DOHH2 (cell line): Measurements from ENCODE around the gene CCDC7.
"Not testable (repeated sequence)": the region's sequence is repeated elsewhere in the genome, so short reads cannot be mapped to it uniquely, and the experiment has no call there.

ENCODE experiments used
- H3F3A ChIP-seq: fragments of 200-600 bp; sonication (generic), shearing (Covaris generic); 2 replicates; pipeline ENCODE4 v1.6.0; 2016; ENCODE audit warnings: antibody characterized with exemption, mild to moderate bottlenecking; ENCODE audit not compliant: control insufficient read depth, insufficient read depth
- H3K27ac ChIP-seq: fragments of 200-600 bp; sonication (generic); 2 replicates; pipeline ENCODE4 v1.5.1; 2014; ENCODE audit warnings: low read depth, mild to moderate bottlenecking, low read length, moderate library complexity
- H3K27me3 ChIP-seq: fragments of 200-600 bp; sonication (generic); 2 replicates; pipeline ENCODE4 v1.6.1; 2014; ENCODE audit warnings: mild to moderate bottlenecking, low read length, mixed read lengths; ENCODE audit not compliant: control insufficient read depth
- H3K36me3 ChIP-seq: fragments of 200-600 bp; sonication (generic); 2 replicates; pipeline ENCODE4 v1.6.1; 2014; ENCODE audit warnings: mild to moderate bottlenecking, low read length, moderate library complexity, mixed read lengths; ENCODE audit not compliant: control insufficient read depth
- H3K4me1 ChIP-seq: fragments of 200-600 bp; sonication (generic); 2 replicates; pipeline ENCODE4 v1.6.1; 2014; ENCODE audit warnings: mild to moderate bottlenecking, low read length, mixed read lengths; ENCODE audit not compliant: control insufficient read depth
- H3K4me2 ChIP-seq: fragments of 200-600 bp; sonication (generic); 2 replicates; pipeline ENCODE4 v1.6.0; 2014; ENCODE audit warnings: mild to moderate bottlenecking, low read length, moderate library complexity
- H3K4me3 ChIP-seq: fragments of 200-600 bp; sonication (generic); 2 replicates; pipeline ENCODE4 v1.5.1; 2014; ENCODE audit warnings: mild to moderate bottlenecking, low read length, mixed read lengths
- H3K79me2 ChIP-seq: fragments of 200-600 bp; sonication (generic); 2 replicates; pipeline ENCODE4 v1.6.1; 2014; ENCODE audit warnings: mild to moderate bottlenecking, low read length, mixed read lengths; ENCODE audit not compliant: control insufficient read depth
- H3K9me2 ChIP-seq: fragments of 200-600 bp; sonication (generic); replicated peaks from 2 replicates; pipeline ENCODE4 v1.6.1; 2014; ENCODE audit warnings: mild to moderate bottlenecking, low read length, mixed read lengths; ENCODE audit not compliant: control insufficient read depth
- H3K9me3 ChIP-seq: fragments of 200-600 bp; sonication (generic); 2 replicates; pipeline ENCODE4 v1.6.1; 2014; ENCODE audit warnings: antibody characterized with exemption, low read length, mixed read lengths; ENCODE audit not compliant: control insufficient read depth, insufficient read depth
- H4K20me1 ChIP-seq: fragments of 200-600 bp; sonication (generic); 2 replicates; pipeline ENCODE4 v1.6.0; 2014; ENCODE audit warnings: low read depth, mild to moderate bottlenecking, antibody characterized with exemption, low read length, moderate library complexity; ENCODE audit not compliant: control insufficient read depth, insufficient read depth
- EZH2phosphoT487 ChIP-seq: fragments of 200-600 bp; sonication (generic); IDR thresholded peaks from 2 replicates; pipeline ENCODE4 v1.6.1; 2017; ENCODE audit warnings: borderline replicate concordance, mild to moderate bottlenecking, antibody characterized with exemption, low read length, moderate library complexity, mixed read lengths
- TF ChIP-seq, protein P1 (sequence below): fragments of 200-600 bp; sonication (generic); IDR thresholded peaks from one replicate; pipeline ENCODE4 v1.5.1; 2014; ENCODE audit warnings: antibody characterized with exemption, mild to moderate bottlenecking, low read depth, low read length; ENCODE audit not compliant: poor library complexity, severe bottlenecking

Gene CCDC7

DNA sequence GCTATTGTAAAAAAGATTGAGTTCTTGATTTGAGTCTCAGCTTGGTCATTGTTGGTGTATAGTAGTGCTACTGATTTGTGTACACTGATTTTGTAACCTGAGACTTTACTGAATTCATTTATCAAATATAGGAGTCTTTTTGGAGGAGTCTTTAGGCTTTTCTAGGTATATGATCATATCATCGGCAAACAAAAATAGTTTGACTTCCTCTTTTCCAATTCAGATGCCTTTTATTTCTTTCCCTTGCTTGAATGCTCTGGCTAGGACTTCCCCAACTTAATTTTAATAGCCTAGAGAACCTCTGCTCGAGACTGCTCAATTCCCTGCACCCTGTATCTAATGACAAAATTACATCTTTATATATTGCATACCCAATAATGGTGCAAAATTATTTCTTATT lies 154.4 kb downstream of the CCDC7 start:
- Histone ChIP-seq H4K20me1 (no peaks in the 10 kb centered on the region), H3K4me3 (no peak overlapping the region), H3K9me2 (no peaks in the 10 kb centered on the region), H3F3A (no peaks in the 10 kb centered on the region), H3K27ac (no peak overlapping the region), H3K27me3 (no peaks in the 10 kb centered on the region), H3K4me1 (no peaks in the 10 kb centered on the region), H3K79me2 (no peaks in the 10 kb centered on the region), H3K9me3 (no peaks in the 10 kb centered on the region; the same call in 1 of the 2 replicates), H3K4me2 (no peak overlapping the region), H3K36me3 (no peaks in the 10 kb centered on the region)
- TF ChIP-seq, protein P1, sequence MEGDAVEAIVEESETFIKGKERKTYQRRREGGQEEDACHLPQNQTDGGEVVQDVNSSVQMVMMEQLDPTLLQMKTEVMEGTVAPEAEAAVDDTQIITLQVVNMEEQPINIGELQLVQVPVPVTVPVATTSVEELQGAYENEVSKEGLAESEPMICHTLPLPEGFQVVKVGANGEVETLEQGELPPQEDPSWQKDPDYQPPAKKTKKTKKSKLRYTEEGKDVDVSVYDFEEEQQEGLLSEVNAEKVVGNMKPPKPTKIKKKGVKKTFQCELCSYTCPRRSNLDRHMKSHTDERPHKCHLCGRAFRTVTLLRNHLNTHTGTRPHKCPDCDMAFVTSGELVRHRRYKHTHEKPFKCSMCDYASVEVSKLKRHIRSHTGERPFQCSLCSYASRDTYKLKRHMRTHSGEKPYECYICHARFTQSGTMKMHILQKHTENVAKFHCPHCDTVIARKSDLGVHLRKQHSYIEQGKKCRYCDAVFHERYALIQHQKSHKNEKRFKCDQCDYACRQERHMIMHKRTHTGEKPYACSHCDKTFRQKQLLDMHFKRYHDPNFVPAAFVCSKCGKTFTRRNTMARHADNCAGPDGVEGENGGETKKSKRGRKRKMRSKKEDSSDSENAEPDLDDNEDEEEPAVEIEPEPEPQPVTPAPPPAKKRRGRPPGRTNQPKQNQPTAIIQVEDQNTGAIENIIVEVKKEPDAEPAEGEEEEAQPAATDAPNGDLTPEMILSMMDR = no peak
- no peak for TF ChIP-seq EZH2phosphoT487

DNA sequence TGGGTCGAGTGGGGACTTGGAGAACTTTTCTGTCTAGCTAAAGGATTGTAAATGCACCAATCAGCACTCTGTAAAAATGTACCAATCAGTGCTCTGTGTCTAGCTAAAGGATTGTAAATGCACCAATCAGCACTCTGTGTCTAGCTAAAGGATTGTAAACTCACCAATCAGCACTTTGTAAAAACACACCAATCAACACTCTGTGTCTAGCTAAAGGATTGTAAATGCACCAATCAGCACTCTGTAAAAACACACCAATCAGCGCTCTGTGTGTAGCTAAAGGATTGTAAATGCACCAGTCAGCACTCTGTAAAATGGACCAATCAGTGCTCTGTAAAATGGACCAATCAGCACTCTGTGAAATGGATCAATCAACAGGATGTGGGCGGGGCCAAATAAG lies 155.6 kb downstream of the CCDC7 start:
- not testable (repeated sequence) for H3F3A ChIP-seq, H3K9me2 ChIP-seq, H3K79me2 ChIP-seq, H3K9me3 ChIP-seq, H3K27me3 ChIP-seq, H3K4me2 ChIP-seq, H3K4me1 ChIP-seq, H3K4me3 ChIP-seq, H3K36me3 ChIP-seq, H3K27ac ChIP-seq, H4K20me1 ChIP-seq

DNA sequence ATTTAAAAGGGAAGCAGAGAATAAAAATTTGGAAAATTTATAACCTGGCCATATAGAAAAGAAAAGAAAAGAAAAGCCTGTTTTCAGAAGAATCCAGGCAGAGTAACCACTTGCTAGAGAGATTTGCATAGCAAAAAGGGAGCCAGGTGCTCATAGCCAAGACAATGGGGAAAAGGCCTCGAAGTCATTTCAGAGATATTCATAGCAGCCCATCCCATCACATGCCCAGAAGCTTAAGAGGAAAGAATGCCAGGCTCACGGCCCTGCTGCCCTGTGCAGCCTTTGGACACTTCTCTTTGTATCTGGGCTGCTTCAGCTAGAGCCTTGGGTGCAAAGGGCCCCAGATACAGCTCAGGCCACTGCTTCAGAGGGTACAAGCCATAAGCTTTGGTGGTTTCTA lies 159.8 kb downstream of the CCDC7 start:
- TF ChIP-seq, protein P1 = no peak
- no peak for TF ChIP-seq EZH2phosphoT487
- no peaks in the 10 kb centered on the region for H3K9me2 ChIP-seq
- H3K9me3 ChIP-seq = no peaks in the 10 kb centered on the region; the same call in 1 of the 2 replicates
- H3K36me3 ChIP-seq = no peaks in the 10 kb centered on the region
- no peak overlapping the region for H3K27ac ChIP-seq
- no peak overlapping the region for H3K4me2 ChIP-seq
- H3K27me3 ChIP-seq = no peaks in the 10 kb centered on the region
- H3K4me1 ChIP-seq = no peaks in the 10 kb centered on the region
- no peaks in the 10 kb centered on the region for H4K20me1 ChIP-seq
- no peaks in the 10 kb centered on the region for H3K79me2 ChIP-seq
- H3F3A ChIP-seq = no peaks in the 10 kb centered on the region
- no peak overlapping the region for H3K4me3 ChIP-seq

DNA sequence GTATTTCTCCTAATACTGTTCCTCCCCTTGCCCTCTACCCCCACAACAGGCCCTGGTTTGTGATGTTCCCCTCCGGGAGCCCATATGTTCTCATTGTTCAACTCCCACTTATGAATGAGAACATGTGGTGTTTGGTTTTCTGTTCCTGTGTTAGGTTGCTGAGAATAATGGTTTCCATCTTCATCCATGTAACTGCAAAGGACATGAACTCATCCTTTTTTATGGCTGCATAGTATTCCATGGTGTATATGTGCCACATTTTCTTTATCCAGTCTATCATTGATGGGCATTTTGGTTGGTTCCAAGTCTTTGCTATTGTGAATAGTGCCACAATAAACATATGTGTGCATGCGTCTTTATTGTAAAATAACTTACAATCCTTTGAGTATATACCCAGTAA lies 164.6 kb downstream of the CCDC7 start:
- not testable (repeated sequence) for H3F3A ChIP-seq, H3K36me3 ChIP-seq, H4K20me1 ChIP-seq, H3K4me3 ChIP-seq, H3K79me2 ChIP-seq, H3K4me1 ChIP-seq, H3K27ac ChIP-seq, H3K9me3 ChIP-seq, H3K9me2 ChIP-seq, H3K4me2 ChIP-seq, H3K27me3 ChIP-seq
